DOHH2 (cell line): Measurements from ENCODE around the gene WDR5.

ENCODE experiments used
- EZH2phosphoT487 ChIP-seq: fragments of 200-600 bp; sonication (generic); IDR thresholded peaks from 2 replicates; pipeline ENCODE4 v1.6.1; 2017; ENCODE audit warnings: borderline replicate concordance, mild to moderate bottlenecking, antibody characterized with exemption, low read length, moderate library complexity, mixed read lengths
- TF ChIP-seq, protein P1 (sequence below): fragments of 200-600 bp; sonication (generic); IDR thresholded peaks from one replicate; pipeline ENCODE4 v1.5.1; 2014; ENCODE audit warnings: antibody characterized with exemption, mild to moderate bottlenecking, low read depth, low read length; ENCODE audit not compliant: poor library complexity, severe bottlenecking

GRCh38 chr9:134135343-134136117 lies at the start of gene WDR5:
- TF ChIP-seq, protein P1, sequence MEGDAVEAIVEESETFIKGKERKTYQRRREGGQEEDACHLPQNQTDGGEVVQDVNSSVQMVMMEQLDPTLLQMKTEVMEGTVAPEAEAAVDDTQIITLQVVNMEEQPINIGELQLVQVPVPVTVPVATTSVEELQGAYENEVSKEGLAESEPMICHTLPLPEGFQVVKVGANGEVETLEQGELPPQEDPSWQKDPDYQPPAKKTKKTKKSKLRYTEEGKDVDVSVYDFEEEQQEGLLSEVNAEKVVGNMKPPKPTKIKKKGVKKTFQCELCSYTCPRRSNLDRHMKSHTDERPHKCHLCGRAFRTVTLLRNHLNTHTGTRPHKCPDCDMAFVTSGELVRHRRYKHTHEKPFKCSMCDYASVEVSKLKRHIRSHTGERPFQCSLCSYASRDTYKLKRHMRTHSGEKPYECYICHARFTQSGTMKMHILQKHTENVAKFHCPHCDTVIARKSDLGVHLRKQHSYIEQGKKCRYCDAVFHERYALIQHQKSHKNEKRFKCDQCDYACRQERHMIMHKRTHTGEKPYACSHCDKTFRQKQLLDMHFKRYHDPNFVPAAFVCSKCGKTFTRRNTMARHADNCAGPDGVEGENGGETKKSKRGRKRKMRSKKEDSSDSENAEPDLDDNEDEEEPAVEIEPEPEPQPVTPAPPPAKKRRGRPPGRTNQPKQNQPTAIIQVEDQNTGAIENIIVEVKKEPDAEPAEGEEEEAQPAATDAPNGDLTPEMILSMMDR: peak; percentile 37
- no peak for TF ChIP-seq EZH2phosphoT487
